ENCODE measurements around the gene CCDC97. TPM values are rescaled to one million over a fixed set of nuclear protein-coding genes. Genes with fewer than 3 reads are reported as not detected.

The CCDC97 gene
- total RNA-seq, 1 experiment from 2014 or later = 39.4 TPM

DNA sequence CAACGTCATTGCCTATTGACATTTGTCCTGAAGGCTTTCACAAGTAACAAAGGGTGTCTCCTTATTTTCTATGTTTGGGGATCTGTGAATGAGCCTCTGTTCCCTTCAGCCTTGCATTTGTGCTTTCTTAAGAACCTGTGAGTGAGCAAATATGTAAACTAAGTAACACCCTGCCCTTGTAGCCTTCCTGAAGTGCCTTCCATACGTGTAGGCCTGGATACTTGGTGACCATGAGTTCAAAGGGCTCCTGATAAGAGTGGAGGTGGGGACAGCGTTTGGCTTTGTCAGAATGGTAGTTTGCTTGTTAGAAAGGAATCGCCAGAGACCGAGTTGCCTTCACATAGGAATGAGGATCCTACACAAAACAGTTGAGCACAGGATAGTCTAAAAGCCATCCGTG lies 14.5 kb upstream of the CCDC97 start:
- Histone ChIP-seq H2BK15ac (ENCODE audit: low read depth, low read length) (no peak overlapping the region), H2BK5ac (ENCODE audit: insufficient read length, low read length) (no peak overlapping the region), H3K4ac (ENCODE audit: low read depth, low read length) (no peak overlapping the region), H4K5ac (ENCODE audit: insufficient read length, low read depth, low read length) (no peak overlapping the region), H2BK120ac (ENCODE audit: low read depth, low read length, poor library complexity, severe bottlenecking) (no peak overlapping the region), H3K14ac (ENCODE audit: insufficient read depth, low read length) (no peak overlapping the region), H3K9ac (ENCODE audit: extremely low read depth, insufficient read length, low read length) (no peak overlapping the region), H4K20me1 (ENCODE audit: control insufficient read depth, insufficient read depth, insufficient read length) (no peaks in the 10 kb centered on the region), H4K91ac (ENCODE audit: insufficient read length, low read depth, low read length) (no peak overlapping the region), H3K23ac (ENCODE audit: insufficient read length, low read depth, low read length) (no peak overlapping the region), H3K9me3 (ENCODE audit: control insufficient read depth, low read depth, low read length) (no peaks in the 10 kb centered on the region), H2AK5ac (ENCODE audit: insufficient read length, low read length) (no peak overlapping the region), H3K18ac (ENCODE audit: insufficient read length, low read depth, low read length) (no peak overlapping the region), H2BK12ac (ENCODE audit: insufficient read length, low read depth, low read length) (no peak overlapping the region), H2AFZ (ENCODE audit: low read length) (no peak overlapping the region), H3K4me2 (ENCODE audit: insufficient read depth, insufficient read length, low read length) (no peak overlapping the region), H3K56ac (ENCODE audit: insufficient read length, low read depth, low read length) (no peak overlapping the region), H4K8ac (replicated peaks; ENCODE audit: insufficient read length, low read depth, low read length) (no peak overlapping the region), H3T11ph (ENCODE audit: low read length) (no peak overlapping the region), H3K27ac (ENCODE audit: insufficient read length, low read depth, low read length) (no peak overlapping the region), H3K23me2 (ENCODE audit: insufficient read length, low read depth, low read length, poor library complexity, severe bottlenecking) (no peaks in the 10 kb centered on the region), H2BK20ac (ENCODE audit: low read depth, low read length, poor library complexity, severe bottlenecking) (no peak overlapping the region), H3K4me1 (ENCODE audit: insufficient read depth, low read length) (no peaks in the 10 kb centered on the region), H3K79me2 (ENCODE audit: insufficient read depth, low read length) (no peaks in the 10 kb centered on the region), H3K27me3 (ENCODE audit: insufficient read depth, low read length) (no peaks in the 10 kb centered on the region; the same call in 1 of the 2 replicates), H3K79me1 (ENCODE audit: insufficient read depth, low read depth, low read length, poor library complexity, severe bottlenecking) (no peaks in the 10 kb centered on the region)
- TF ChIP-seq, protein P1, sequence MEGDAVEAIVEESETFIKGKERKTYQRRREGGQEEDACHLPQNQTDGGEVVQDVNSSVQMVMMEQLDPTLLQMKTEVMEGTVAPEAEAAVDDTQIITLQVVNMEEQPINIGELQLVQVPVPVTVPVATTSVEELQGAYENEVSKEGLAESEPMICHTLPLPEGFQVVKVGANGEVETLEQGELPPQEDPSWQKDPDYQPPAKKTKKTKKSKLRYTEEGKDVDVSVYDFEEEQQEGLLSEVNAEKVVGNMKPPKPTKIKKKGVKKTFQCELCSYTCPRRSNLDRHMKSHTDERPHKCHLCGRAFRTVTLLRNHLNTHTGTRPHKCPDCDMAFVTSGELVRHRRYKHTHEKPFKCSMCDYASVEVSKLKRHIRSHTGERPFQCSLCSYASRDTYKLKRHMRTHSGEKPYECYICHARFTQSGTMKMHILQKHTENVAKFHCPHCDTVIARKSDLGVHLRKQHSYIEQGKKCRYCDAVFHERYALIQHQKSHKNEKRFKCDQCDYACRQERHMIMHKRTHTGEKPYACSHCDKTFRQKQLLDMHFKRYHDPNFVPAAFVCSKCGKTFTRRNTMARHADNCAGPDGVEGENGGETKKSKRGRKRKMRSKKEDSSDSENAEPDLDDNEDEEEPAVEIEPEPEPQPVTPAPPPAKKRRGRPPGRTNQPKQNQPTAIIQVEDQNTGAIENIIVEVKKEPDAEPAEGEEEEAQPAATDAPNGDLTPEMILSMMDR (conservative IDR thresholded peaks at IDR 0.05) = no peak
- no peak for DNase-seq
- Mint-ChIP-seq H3K27me3 (ENCODE audit: low read depth) (no peaks in the 10 kb centered on the region), H3K4me3 (no peak overlapping the region), H3K4me1 (no peaks in the 10 kb centered on the region), H3K27ac (no peak overlapping the region), H3K36me3 (ENCODE audit: insufficient read depth in 1 of 3, low read depth in 3 of 3) (peaks cover 72 to 100% (median 98%) of the 10 kb centered on the region in 3 experiments; a peak in 6 of 7 replicates), H3K9me3 (no peaks in the 10 kb centered on the region)
- WGBS (ENCODE audit: extremely low coverage, insufficient read length, low lambda C conversion rate) = no CpG with 5 or more reads among the region's 6 CpGs

Data from H9 (cell line).